ENCODE data around the gene LDLRAD4. TPM values are rescaled to one million over a fixed set of nuclear protein-coding genes. Genes with fewer than 3 reads are reported as not detected.

Gene LDLRAD4
- total RNA-seq, 1 donor from 2014 or later = 18.3 TPM

DNA sequence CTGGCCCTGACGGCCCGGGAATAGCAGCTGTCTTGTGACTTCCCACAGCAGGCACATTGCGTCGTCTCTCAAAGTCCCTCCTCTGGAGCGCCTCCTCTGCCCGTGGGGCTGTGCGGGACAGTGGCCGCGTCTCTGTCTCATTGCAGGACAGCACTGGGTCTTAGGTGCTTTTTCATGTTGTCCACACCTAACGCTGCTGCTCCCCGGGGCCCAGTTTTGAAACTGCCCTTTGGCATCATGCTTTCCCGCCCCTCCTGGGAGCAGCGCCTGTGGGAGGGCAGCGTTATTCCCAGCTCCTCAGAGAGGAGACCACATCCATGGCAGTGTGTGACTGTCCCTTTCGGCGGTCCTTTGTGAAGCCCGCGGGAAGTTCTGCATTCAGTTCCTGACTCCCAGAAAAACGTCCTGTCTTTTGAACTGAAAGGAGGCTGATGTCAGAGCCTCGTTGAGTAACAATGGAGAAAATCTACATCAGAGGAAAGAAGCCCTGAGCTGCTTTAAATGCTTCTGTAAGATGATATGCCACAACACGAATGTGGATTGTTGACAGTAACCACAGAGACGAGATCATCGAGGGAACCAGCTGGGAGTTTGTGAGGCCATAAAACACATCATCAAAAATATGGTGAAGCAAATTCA, 281.8 kb downstream of the LDLRAD4 start:
- peaks cover 0 to 17% (median 0%) of the 10 kb centered on the region in 3 donors for H3K9me3 ChIP-seq (ENCODE audit: control insufficient read depth in 3 of 3, low read length in 3 of 3)
- peak overlapping the region; percentile 51 to 78 (median 62) for H3K4me3 ChIP-seq (ENCODE audit: low read length in 3 of 3)
- H3K27me3 ChIP-seq (ENCODE audit: control insufficient read depth in 3 of 3, insufficient read depth in 3 of 3, low read length in 3 of 3) = no peaks in the 10 kb centered on the region
- peak overlapping the region; percentile 61 for H3K27ac ChIP-seq (ENCODE audit: low read depth, low read length)
- H3K4me1 ChIP-seq (ENCODE audit: control insufficient read depth in 3 of 3, insufficient read depth in 3 of 3, low read length in 3 of 3) = peaks cover 24 to 57% (median 47%) of the 10 kb centered on the region in 3 donors
- H3K9ac ChIP-seq (ENCODE audit: low read depth in 1 of 3, low read length in 3 of 3) = peak overlapping the region; percentile 64 to 90 (median 80)
- H3K36me3 ChIP-seq (ENCODE audit: control insufficient read depth in 3 of 3, insufficient read depth in 3 of 3, low read length in 3 of 3) = peaks cover 3 to 13% (median 12%) of the 10 kb centered on the region in 3 donors

DNA sequence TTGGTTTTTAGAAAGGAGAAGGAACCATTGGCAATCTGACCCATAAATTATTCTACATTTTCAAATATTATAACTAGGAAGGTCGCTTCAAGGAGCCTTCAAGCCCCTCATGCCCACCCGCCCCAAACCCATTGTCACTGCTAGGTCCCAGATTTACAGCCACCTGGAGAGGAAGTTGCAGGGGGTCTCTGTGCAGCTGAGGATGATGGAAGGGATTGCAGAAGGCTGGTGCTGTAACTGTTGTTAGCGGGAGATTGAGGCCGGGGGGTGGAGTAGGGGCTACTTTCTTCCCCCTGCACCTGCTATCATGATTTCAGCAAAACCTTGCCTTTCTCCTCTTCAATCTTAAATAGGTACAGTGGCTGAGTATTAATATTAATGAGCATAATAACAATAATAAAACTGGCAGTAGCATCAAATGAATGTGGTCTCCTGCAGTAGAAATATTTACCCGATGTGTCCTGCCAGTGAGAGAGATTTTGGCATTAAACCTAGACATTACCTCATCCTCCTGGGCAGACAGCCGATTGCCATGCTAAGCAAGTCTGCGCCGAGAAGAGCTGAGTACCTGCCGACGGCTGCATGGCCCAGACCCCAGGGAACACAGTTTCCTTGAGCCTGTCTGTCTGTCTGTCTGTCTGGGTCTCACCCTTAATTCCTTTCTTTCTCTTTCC, 282.4 kb downstream of the LDLRAD4 start:
- H3K4me3 ChIP-seq (ENCODE audit: low read length in 3 of 3) = peak overlapping the region in 2 of 3 donors; percentile 62 to 67
- peaks cover 24 to 57% (median 47%) of the 10 kb centered on the region in 3 donors for H3K4me1 ChIP-seq (ENCODE audit: control insufficient read depth in 3 of 3, insufficient read depth in 3 of 3, low read length in 3 of 3)
- no peaks in the 10 kb centered on the region for H3K27me3 ChIP-seq (ENCODE audit: control insufficient read depth in 3 of 3, insufficient read depth in 3 of 3, low read length in 3 of 3)
- peaks cover 3 to 13% (median 12%) of the 10 kb centered on the region in 3 donors for H3K36me3 ChIP-seq (ENCODE audit: control insufficient read depth in 3 of 3, insufficient read depth in 3 of 3, low read length in 3 of 3)
- peak overlapping the region in 2 of 3 donors; percentile 6 to 90 for H3K9ac ChIP-seq (ENCODE audit: low read depth in 1 of 3, low read length in 3 of 3)
- H3K9me3 ChIP-seq (ENCODE audit: control insufficient read depth in 3 of 3, low read length in 3 of 3) = peaks cover 0 to 17% (median 0%) of the 10 kb centered on the region in 3 donors
- H3K27ac ChIP-seq (ENCODE audit: low read depth, low read length) = peak overlapping the region; percentile 61

DNA sequence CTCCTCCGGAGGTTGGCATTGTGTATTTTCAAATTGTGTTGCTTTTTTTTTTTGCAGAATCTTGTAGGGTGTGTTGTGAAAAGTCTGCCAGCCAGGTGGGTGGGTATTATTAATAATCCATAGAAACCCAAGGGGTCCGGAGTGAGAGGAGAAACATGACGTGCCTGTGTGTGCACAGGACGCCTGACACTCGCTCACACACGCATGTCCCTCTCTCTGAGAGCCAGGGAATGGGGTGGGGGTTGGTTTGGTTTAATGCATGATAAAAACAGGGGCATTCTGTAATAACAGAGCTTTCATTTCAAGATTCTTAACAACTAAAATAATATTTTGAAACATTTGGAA, 283.0 kb downstream of the LDLRAD4 start:
- Histone ChIP-seq H3K9ac (ENCODE audit: low read depth in 1 of 3, low read length in 3 of 3) (peak overlapping the region; percentile 6 to 90 (median 40)), H3K36me3 (ENCODE audit: control insufficient read depth in 3 of 3, insufficient read depth in 3 of 3, low read length in 3 of 3) (peaks cover 3 to 13% (median 12%) of the 10 kb centered on the region in 3 donors), H3K27me3 (ENCODE audit: control insufficient read depth in 3 of 3, insufficient read depth in 3 of 3, low read length in 3 of 3) (no peaks in the 10 kb centered on the region), H3K27ac (ENCODE audit: low read depth, low read length) (peak overlapping the region; percentile 49), H3K4me1 (ENCODE audit: control insufficient read depth in 3 of 3, insufficient read depth in 3 of 3, low read length in 3 of 3) (peaks cover 24 to 56% (median 47%) of the 10 kb centered on the region in 3 donors), H3K9me3 (ENCODE audit: control insufficient read depth in 3 of 3, low read length in 3 of 3) (peaks cover 0 to 17% (median 0%) of the 10 kb centered on the region in 3 donors), H3K4me3 (ENCODE audit: low read length in 3 of 3) (peak overlapping the region in 2 of 3 donors; percentile 62 to 67)

GRCh38 chr18:13501891-13502290, 283.3 kb downstream of the LDLRAD4 start:
- peak overlapping the region in 1 of 3 donors; percentile 37 for H3K4me3 ChIP-seq (ENCODE audit: low read length in 3 of 3)
- H3K27ac ChIP-seq (ENCODE audit: low read depth, low read length) = peak overlapping the region; percentile 49
- H3K27me3 ChIP-seq (ENCODE audit: control insufficient read depth in 3 of 3, insufficient read depth in 3 of 3, low read length in 3 of 3) = no peaks in the 10 kb centered on the region
- peak overlapping the region in 2 of 3 donors; percentile 40 to 90 for H3K9ac ChIP-seq (ENCODE audit: low read depth in 1 of 3, low read length in 3 of 3)
- peaks cover 24 to 57% (median 47%) of the 10 kb centered on the region in 3 donors for H3K4me1 ChIP-seq (ENCODE audit: control insufficient read depth in 3 of 3, insufficient read depth in 3 of 3, low read length in 3 of 3)
- H3K9me3 ChIP-seq (ENCODE audit: control insufficient read depth in 3 of 3, low read length in 3 of 3) = peaks cover 0 to 17% (median 0%) of the 10 kb centered on the region in 3 donors
- H3K36me3 ChIP-seq (ENCODE audit: control insufficient read depth in 3 of 3, insufficient read depth in 3 of 3, low read length in 3 of 3) = peaks cover 3 to 13% (median 12%) of the 10 kb centered on the region in 3 donors

GRCh38 chr18:13502585-13502984, 284.0 kb downstream of the LDLRAD4 start:
- H3K27me3 ChIP-seq (ENCODE audit: control insufficient read depth in 3 of 3, insufficient read depth in 3 of 3, low read length in 3 of 3) = no peaks in the 10 kb centered on the region
- peak overlapping the region; percentile 49 for H3K27ac ChIP-seq (ENCODE audit: low read depth, low read length)
- peaks cover 24 to 62% (median 47%) of the 10 kb centered on the region in 3 donors for H3K4me1 ChIP-seq (ENCODE audit: control insufficient read depth in 3 of 3, insufficient read depth in 3 of 3, low read length in 3 of 3)

DNA sequence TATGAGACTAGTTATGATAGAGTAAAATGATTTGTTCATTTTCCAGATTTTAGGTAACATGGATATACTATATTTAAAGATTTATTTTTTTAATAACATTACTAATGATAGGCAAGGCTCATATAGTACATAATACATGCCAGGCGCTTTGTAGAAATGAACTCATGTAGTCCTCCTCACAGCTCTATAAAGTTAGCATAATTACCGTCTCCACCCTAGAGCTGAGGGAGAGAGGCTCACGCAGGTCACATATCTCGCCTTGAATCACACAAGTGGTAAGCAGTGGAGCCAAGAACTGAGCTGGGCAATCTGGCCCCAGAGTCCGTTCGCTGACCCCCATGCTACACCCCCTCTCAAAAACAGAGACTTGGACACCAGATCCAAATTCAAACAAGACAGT, 285.3 kb downstream of the LDLRAD4 start:
- Histone ChIP-seq H3K36me3 (ENCODE audit: control insufficient read depth in 3 of 3, insufficient read depth in 3 of 3, low read length in 3 of 3) (peaks cover under 1 to 3% (median 2%) of the 10 kb centered on the region in 3 donors), H3K9me3 (ENCODE audit: control insufficient read depth in 3 of 3, low read length in 3 of 3) (peaks cover 0 to 7% (median 0%) of the 10 kb centered on the region in 3 donors), H3K27ac (ENCODE audit: low read depth, low read length) (no peak overlapping the region), H3K9ac (ENCODE audit: low read depth in 1 of 3, low read length in 3 of 3) (no peak overlapping the region), H3K4me1 (ENCODE audit: control insufficient read depth in 3 of 3, insufficient read depth in 3 of 3, low read length in 3 of 3) (peaks cover 24 to 72% (median 47%) of the 10 kb centered on the region in 3 donors), H3K27me3 (ENCODE audit: control insufficient read depth in 3 of 3, insufficient read depth in 3 of 3, low read length in 3 of 3) (no peaks in the 10 kb centered on the region), H3K4me3 (ENCODE audit: low read length in 3 of 3) (no peak overlapping the region)

More at GRCh38 chr18:13502585-13502984, 284.0 kb downstream of the LDLRAD4 start:
- H3K36me3 ChIP-seq (ENCODE audit: control insufficient read depth in 3 of 3, insufficient read depth in 3 of 3, low read length in 3 of 3) = peaks cover 3 to 12% (median 12%) of the 10 kb centered on the region in 3 donors
- H3K4me3 ChIP-seq (ENCODE audit: low read length in 3 of 3) = peak overlapping the region in 2 of 3 donors; percentile 30 to 35
- H3K9me3 ChIP-seq (ENCODE audit: control insufficient read depth in 3 of 3, low read length in 3 of 3) = peaks cover 0 to 16% (median 0%) of the 10 kb centered on the region in 3 donors
- peak overlapping the region in 2 of 3 donors; percentile 25 to 35 for H3K9ac ChIP-seq (ENCODE audit: low read depth in 1 of 3, low read length in 3 of 3)

GRCh38 chr18:13505780-13506345, 287.3 kb downstream of the LDLRAD4 start:
- Histone ChIP-seq H3K9ac (ENCODE audit: low read depth in 1 of 3, low read length in 3 of 3) (no peak overlapping the region), H3K4me1 (ENCODE audit: control insufficient read depth in 3 of 3, insufficient read depth in 3 of 3, low read length in 3 of 3) (peaks cover 25 to 74% (median 36%) of the 10 kb centered on the region in 3 donors), H3K27me3 (ENCODE audit: control insufficient read depth in 3 of 3, insufficient read depth in 3 of 3, low read length in 3 of 3) (no peaks in the 10 kb centered on the region), H3K4me3 (ENCODE audit: low read length in 3 of 3) (no peak overlapping the region), H3K27ac (ENCODE audit: low read depth, low read length) (no peak overlapping the region), H3K36me3 (ENCODE audit: control insufficient read depth in 3 of 3, insufficient read depth in 3 of 3, low read length in 3 of 3) (no peaks in the 10 kb centered on the region), H3K9me3 (ENCODE audit: control insufficient read depth in 3 of 3, low read length in 3 of 3) (no peaks in the 10 kb centered on the region)

DNA sequence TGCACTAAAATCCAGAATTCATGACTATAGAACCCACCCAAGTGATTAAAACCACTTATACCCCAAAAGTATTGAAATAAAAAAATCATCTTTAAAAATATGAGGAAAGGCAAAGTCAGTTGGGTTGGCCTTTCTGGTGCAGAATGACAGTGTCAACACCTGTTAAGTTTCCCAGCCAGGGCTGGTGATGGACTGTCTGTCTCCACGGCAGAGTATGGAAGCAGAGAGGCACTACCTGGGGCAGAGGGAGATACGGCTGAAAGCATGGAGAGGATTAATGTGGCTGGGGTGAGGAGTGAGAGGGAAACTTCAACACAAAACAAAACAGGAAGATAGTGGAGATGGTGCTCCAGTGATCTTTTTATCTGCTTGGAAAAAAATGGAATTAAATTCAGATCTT, 292.0 kb downstream of the LDLRAD4 start:
- Histone ChIP-seq H3K9me3 (ENCODE audit: control insufficient read depth in 3 of 3, low read length in 3 of 3) (no peaks in the 10 kb centered on the region), H3K4me3 (ENCODE audit: low read length in 3 of 3) (no peak overlapping the region), H3K27ac (ENCODE audit: low read depth, low read length) (no peak overlapping the region), H3K36me3 (ENCODE audit: control insufficient read depth in 3 of 3, insufficient read depth in 3 of 3, low read length in 3 of 3) (no peaks in the 10 kb centered on the region), H3K4me1 (ENCODE audit: control insufficient read depth in 3 of 3, insufficient read depth in 3 of 3, low read length in 3 of 3) (peaks cover 26 to 82% (median 42%) of the 10 kb centered on the region in 3 donors), H3K9ac (ENCODE audit: low read depth in 1 of 3, low read length in 3 of 3) (no peak overlapping the region), H3K27me3 (ENCODE audit: control insufficient read depth in 3 of 3, insufficient read depth in 3 of 3, low read length in 3 of 3) (no peaks in the 10 kb centered on the region)

GRCh38 chr18:13511961-13512577, 293.5 kb downstream of the LDLRAD4 start:
- Histone ChIP-seq H3K27me3 (ENCODE audit: control insufficient read depth in 3 of 3, insufficient read depth in 3 of 3, low read length in 3 of 3) (no peaks in the 10 kb centered on the region), H3K9ac (ENCODE audit: low read depth in 1 of 3, low read length in 3 of 3) (no peak overlapping the region), H3K4me1 (ENCODE audit: control insufficient read depth in 3 of 3, insufficient read depth in 3 of 3, low read length in 3 of 3) (peaks cover 26 to 77% (median 42%) of the 10 kb centered on the region in 3 donors), H3K36me3 (ENCODE audit: control insufficient read depth in 3 of 3, insufficient read depth in 3 of 3, low read length in 3 of 3) (no peaks in the 10 kb centered on the region), H3K4me3 (ENCODE audit: low read length in 3 of 3) (no peak overlapping the region), H3K9me3 (ENCODE audit: control insufficient read depth in 3 of 3, low read length in 3 of 3) (no peaks in the 10 kb centered on the region), H3K27ac (ENCODE audit: low read depth, low read length) (peak overlapping the region; percentile 82)

Data from skeletal muscle tissue (tissue), 4 donors.